HepG2 (cell line): ENCODE results near the gene FAM168A. TPM values are rescaled to one million over a fixed set of nuclear protein-coding genes. Genes with fewer than 3 reads are reported as not detected.
A peak's percentile ranks its signal among the peaks of the same experiment; 100 is the strongest.

Experiments
- AGO2 ChIP-seq: fragments of 200-400 bp; formaldehyde crosslinking; optimal IDR thresholded peaks from 2 replicates; pipeline ENCODE3; 2017; ENCODE audit warnings: mild to moderate bottlenecking, low read depth, low read length, moderate library complexity
- ATF3 ChIP-seq: sonication (generic); formaldehyde crosslinking; IDR thresholded peaks from 2 replicates; pipeline ENCODE4 v1.4.0; 2020; ENCODE audit warnings: missing genetic modification reagents
- BCL3 ChIP-seq: sonication (generic); formaldehyde crosslinking; IDR thresholded peaks from 2 replicates; pipeline ENCODE4 v1.5.1; 2020; ENCODE audit warnings: mild to moderate bottlenecking, missing genetic modification reagents, moderate library complexity
- BORCS8-MEF2B ChIP-seq: sonication (generic); formaldehyde crosslinking; IDR thresholded peaks from 2 replicates; pipeline ENCODE4 v1.8.0; 2022; ENCODE audit warnings: mild to moderate bottlenecking, missing genetic modification reagents
- BRD4 ChIP-seq: sonication (generic); formaldehyde crosslinking; IDR thresholded peaks from 2 replicates; pipeline ENCODE4 v1.4.0; 2020; ENCODE audit warnings: missing genetic modification reagents
- ISX ChIP-seq: sonication (generic); formaldehyde crosslinking; conservative IDR thresholded peaks from 2 replicates; pipeline ENCODE4 v1.5.0; 2020; ENCODE audit warnings: missing genetic modification reagents
- MAX ChIP-seq: IDR thresholded peaks from 2 replicates; pipeline ENCODE4 v1.6.1; 2012; ENCODE audit warnings: inconsistent platforms
- MIXL1 ChIP-seq: IDR thresholded peaks from 2 replicates; pipeline ENCODE4 v1.6.1; 2016
- MXI1 ChIP-seq: IDR thresholded peaks from 3 replicates; pipeline ENCODE4 v1.6.1; 2012; ENCODE audit warnings: low read depth, low read length, inconsistent platforms, borderline replicate concordance
- RBM39 ChIP-seq: fragments of 200-400 bp; formaldehyde crosslinking; IDR thresholded peaks from one replicate; pipeline ENCODE4 v1.6.1; 2018; ENCODE audit warnings: antibody characterized with exemption, mild to moderate bottlenecking, low read depth, low read length; ENCODE audit not compliant: poor library complexity, severe bottlenecking
- ZBTB43 ChIP-seq: sonication (generic); formaldehyde crosslinking; conservative IDR thresholded peaks from 2 replicates; pipeline ENCODE4 v1.4.0; 2020; ENCODE audit warnings: missing genetic modification reagents
- ZNF30 ChIP-seq: sonication (generic); formaldehyde crosslinking; IDR thresholded peaks from 2 replicates; pipeline ENCODE4 v1.5.0; 2020; ENCODE audit warnings: mild to moderate bottlenecking, missing genetic modification reagents
- ZNF484 ChIP-seq: sonication (generic); formaldehyde crosslinking; IDR thresholded peaks from 2 replicates; pipeline ENCODE4 v1.5.1; 2020; ENCODE audit warnings: mild to moderate bottlenecking, low read depth, missing genetic modification reagents, borderline replicate concordance
- ZNF678 ChIP-seq: sonication (generic); formaldehyde crosslinking; IDR thresholded peaks from 2 replicates; pipeline ENCODE4 v1.4.0; 2020; ENCODE audit warnings: mild to moderate bottlenecking, missing genetic modification reagents
- ZNF878 ChIP-seq: sonication (generic); formaldehyde crosslinking; IDR thresholded peaks from 2 replicates; pipeline ENCODE4 v1.8.1; 2023; ENCODE audit warnings: mild to moderate bottlenecking, missing genetic modification reagents, moderate library complexity
- polyA plus RNA-seq, 8 experiments: library from polyadenylated mRNA; depleted of rRNA in 3 of 8; stranded (reverse) in 7 of 8; unstranded in 1 of 8; fragments of >200 nt; fragmentation: Illumina TruSeq in 4 of 8; extraction: Trizol in 4 of 8; gene quantifications; 2 replicates each; pipeline versions ENCODE4 v1.2.1 to v1.2.3, GENCODE V29; 2011 to 2016; ENCODE audit warnings: low read depth in 4 of 8, missing spikeins in 1 of 8, mixed read lengths in 1 of 8; ENCODE audit not compliant: insufficient read depth in 1 of 8
- total RNA-seq, 5 experiments: library from RNA; depleted of rRNA; stranded (reverse); fragments of >200 nt; fragmentation: Illumina TruSeq; extraction: Trizol; gene quantifications; 2 replicates each; pipeline ENCODE4 v1.2.3, GENCODE V29; 2016; ENCODE audit warnings: low read depth in 1 of 5
- TF ChIP-seq, protein P1 (sequence below): sonication (generic); formaldehyde crosslinking; IDR thresholded peaks from 2 replicates; pipeline ENCODE4 v1.4.0; 2020; ENCODE audit warnings: missing genetic modification reagents
- TF ChIP-seq, protein P2 (sequence below): conservative IDR thresholded peaks from 2 replicates; pipeline ENCODE4 v1.6.1; 2018; ENCODE audit warnings: missing genetic modification reagents
- TF ChIP-seq, protein P3 (sequence below): fragments of 450-650 bp; IDR thresholded peaks from 2 replicates; pipeline ENCODE4 v1.6.1; 2017
- TF ChIP-seq, protein P4 (sequence below): sonication (generic); formaldehyde crosslinking; IDR thresholded peaks from 2 replicates; pipeline ENCODE4 v1.4.0; 2020; ENCODE audit warnings: mild to moderate bottlenecking, low read depth, missing genetic modification reagents

Gene FAM168A
- total and polyA plus RNA-seq, 2 of the 13 experiments (the other 11 are each of a cell fraction or from before 2014, with no cell fraction given), result 13.9 to 15.8 TPM

- TF ChIP-seq, protein P1, sequence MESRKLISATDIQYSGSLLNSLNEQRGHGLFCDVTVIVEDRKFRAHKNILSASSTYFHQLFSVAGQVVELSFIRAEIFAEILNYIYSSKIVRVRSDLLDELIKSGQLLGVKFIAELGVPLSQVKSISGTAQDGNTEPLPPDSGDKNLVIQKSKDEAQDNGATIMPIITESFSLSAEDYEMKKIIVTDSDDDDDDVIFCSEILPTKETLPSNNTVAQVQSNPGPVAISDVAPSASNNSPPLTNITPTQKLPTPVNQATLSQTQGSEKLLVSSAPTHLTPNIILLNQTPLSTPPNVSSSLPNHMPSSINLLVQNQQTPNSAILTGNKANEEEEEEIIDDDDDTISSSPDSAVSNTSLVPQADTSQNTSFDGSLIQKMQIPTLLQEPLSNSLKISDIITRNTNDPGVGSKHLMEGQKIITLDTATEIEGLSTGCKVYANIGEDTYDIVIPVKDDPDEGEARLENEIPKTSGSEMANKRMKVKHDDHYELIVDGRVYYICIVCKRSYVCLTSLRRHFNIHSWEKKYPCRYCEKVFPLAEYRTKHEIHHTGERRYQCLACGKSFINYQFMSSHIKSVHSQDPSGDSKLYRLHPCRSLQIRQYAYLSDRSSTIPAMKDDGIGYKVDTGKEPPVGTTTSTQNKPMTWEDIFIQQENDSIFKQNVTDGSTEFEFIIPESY (CRISPR knock-in tag), result no peak
- TF ChIP-seq BORCS8-MEF2B (CRISPR knock-in tag) (peak; percentile 83), AGO2 (peak; percentile 46), ZBTB43 (CRISPR knock-in tag) (no peak), RBM39 (no peak), ZNF484 (CRISPR knock-in tag) (no peak), BCL3 (CRISPR knock-in tag) (0 out of 2 replicates have a peak, but pooled peaks have one; percentile 11), ZNF878 (CRISPR knock-in tag) (no peak), ATF3 (0 out of 2 replicates have a peak, but pooled peaks have one; percentile 10), ISX (CRISPR knock-in tag) (no peak), ZNF30 (CRISPR knock-in tag) (no peak), BRD4 (0 out of 2 replicates have a peak, but pooled peaks have one; percentile 22), MIXL1 (CRISPR knock-in tag) (no peak), MXI1 (peak; percentile 28; the same call in 1 of the 3 replicates), ZNF678 (CRISPR knock-in tag) (no peak), MAX (0 out of 2 replicates have a peak, but pooled peaks have one; percentile 13)
- TF ChIP-seq, protein P2, sequence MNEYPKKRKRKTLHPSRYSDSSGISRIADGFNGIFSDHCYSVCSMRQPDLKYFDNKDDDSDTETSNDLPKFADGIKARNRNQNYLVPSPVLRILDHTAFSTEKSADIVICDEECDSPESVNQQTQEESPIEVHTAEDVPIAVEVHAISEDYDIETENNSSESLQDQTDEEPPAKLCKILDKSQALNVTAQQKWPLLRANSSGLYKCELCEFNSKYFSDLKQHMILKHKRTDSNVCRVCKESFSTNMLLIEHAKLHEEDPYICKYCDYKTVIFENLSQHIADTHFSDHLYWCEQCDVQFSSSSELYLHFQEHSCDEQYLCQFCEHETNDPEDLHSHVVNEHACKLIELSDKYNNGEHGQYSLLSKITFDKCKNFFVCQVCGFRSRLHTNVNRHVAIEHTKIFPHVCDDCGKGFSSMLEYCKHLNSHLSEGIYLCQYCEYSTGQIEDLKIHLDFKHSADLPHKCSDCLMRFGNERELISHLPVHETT (CRISPR knock-in tag), result peak; percentile 78
- TF ChIP-seq, protein P3, sequence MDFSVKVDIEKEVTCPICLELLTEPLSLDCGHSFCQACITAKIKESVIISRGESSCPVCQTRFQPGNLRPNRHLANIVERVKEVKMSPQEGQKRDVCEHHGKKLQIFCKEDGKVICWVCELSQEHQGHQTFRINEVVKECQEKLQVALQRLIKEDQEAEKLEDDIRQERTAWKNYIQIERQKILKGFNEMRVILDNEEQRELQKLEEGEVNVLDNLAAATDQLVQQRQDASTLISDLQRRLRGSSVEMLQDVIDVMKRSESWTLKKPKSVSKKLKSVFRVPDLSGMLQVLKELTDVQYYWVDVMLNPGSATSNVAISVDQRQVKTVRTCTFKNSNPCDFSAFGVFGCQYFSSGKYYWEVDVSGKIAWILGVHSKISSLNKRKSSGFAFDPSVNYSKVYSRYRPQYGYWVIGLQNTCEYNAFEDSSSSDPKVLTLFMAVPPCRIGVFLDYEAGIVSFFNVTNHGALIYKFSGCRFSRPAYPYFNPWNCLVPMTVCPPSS, result no peak
- TF ChIP-seq, protein P4, sequence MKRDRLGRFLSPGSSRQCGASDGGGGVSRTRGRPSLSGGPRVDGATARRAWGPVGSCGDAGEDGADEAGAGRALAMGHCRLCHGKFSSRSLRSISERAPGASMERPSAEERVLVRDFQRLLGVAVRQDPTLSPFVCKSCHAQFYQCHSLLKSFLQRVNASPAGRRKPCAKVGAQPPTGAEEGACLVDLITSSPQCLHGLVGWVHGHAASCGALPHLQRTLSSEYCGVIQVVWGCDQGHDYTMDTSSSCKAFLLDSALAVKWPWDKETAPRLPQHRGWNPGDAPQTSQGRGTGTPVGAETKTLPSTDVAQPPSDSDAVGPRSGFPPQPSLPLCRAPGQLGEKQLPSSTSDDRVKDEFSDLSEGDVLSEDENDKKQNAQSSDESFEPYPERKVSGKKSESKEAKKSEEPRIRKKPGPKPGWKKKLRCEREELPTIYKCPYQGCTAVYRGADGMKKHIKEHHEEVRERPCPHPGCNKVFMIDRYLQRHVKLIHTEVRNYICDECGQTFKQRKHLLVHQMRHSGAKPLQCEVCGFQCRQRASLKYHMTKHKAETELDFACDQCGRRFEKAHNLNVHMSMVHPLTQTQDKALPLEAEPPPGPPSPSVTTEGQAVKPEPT, result no peak
These were observed at the start of gene FAM168A (continued) for GRCh38 chr11:73597956-73598718.
